ENCODE results near the gene PSMA8. TPM values are rescaled to one million over a fixed set of nuclear protein-coding genes. Genes with fewer than 3 reads are reported as not detected.

The PSMA8 gene
- polyA plus RNA-seq, 1 of the 3 experiments (the other 2 are of a cell fraction), result not detected

- DNase-seq, result peak; percentile 42
- Histone ChIP-seq H4K20me1 (ENCODE audit: insufficient read depth) (no peaks in the 10 kb centered on the region), H3K9me2 (no peaks in the 10 kb centered on the region), H3K4me3 (ENCODE audit: low read depth in 2 of 2, low read length in 1 of 2) (no peak overlapping the region), H3K36me3 (replicated peaks in 1 of 2; ENCODE audit: control insufficient read depth in 1 of 2, insufficient read depth in 2 of 2, low read length in 1 of 2) (no peaks in the 10 kb centered on the region), H2AFZ (ENCODE audit: low read depth) (no peak overlapping the region), H3K79me2 (ENCODE audit: insufficient read depth) (no peaks in the 10 kb centered on the region), H3K27ac (ENCODE audit: low read depth in 2 of 2, low read length in 1 of 2) (peak overlapping the region in 1 of 2 experiments; percentile 61; a peak in 1 of 4 replicates), H3K9ac (no peak overlapping the region), H3K4me2 (no peak overlapping the region), H3K4me1 (ENCODE audit: control insufficient read depth in 1 of 2, insufficient read depth in 2 of 2, low read depth in 1 of 2, low read length in 1 of 2) (peaks cover 0 to 11% of the 10 kb centered on the region in 2 experiments; a peak in 2 of 4 replicates), H3F3A (replicated peaks; ENCODE audit: insufficient read depth) (no peaks in the 10 kb centered on the region), H3K27me3 (ENCODE audit: insufficient read depth) (no peaks in the 10 kb centered on the region), H3K9me3 (no peaks in the 10 kb centered on the region)
- ChIA-PET POLR2A (no interaction called here), CTCF (interaction anchor here (0.6 to 1.1 kb wide), 2 partner anchors 10 to 1438 kb away, joined by 3 read pairs; no protein-coding TSS in a partner anchor)
- WGBS (ENCODE audit: low lambda C conversion rate), result 11% methylated on average over 2 of the region's 2 CpGs
- TF ChIP-seq POLR2AphosphoS5 (IDR thresholded peaks at IDR 0.05; ENCODE audit: low read depth, low read length), result no peak
- no peak for TF ChIP-seq FOXM1 (IDR thresholded peaks at IDR 0.05; ENCODE audit: low read depth)
- TF ChIP-seq MEF2A (IDR thresholded peaks at IDR 0.05; ENCODE audit: borderline replicate concordance, low read depth), result no peak
- TF ChIP-seq PBX3 (IDR thresholded peaks at IDR 0.05), result no peak
- no peak for TF ChIP-seq JUND (IDR thresholded peaks at IDR 0.05)
- no peak for TF ChIP-seq RAD21 (IDR thresholded peaks at IDR 0.05; ENCODE audit: low read length)
- no peak for TF ChIP-seq IRF3 (IDR thresholded peaks at IDR 0.05; ENCODE audit: low read depth, low read length)
- TF ChIP-seq MXI1 (IDR thresholded peaks at IDR 0.05; ENCODE audit: low read depth, low read length), result 0 out of 2 replicates have a peak, but pooled peaks have one; percentile 25
- no peak for TF ChIP-seq REST (IDR thresholded peaks at IDR 0.05; ENCODE audit: low read depth, low read length)
- no peak for TF ChIP-seq GABPA (IDR thresholded peaks at IDR 0.05; ENCODE audit: low read depth)
- TF ChIP-seq MAX (IDR thresholded peaks at IDR 0.05; ENCODE audit: low read depth), result no peak
- TF ChIP-seq EZH2phosphoT487 (IDR thresholded peaks at IDR 0.05; ENCODE audit: borderline replicate concordance, low read depth), result no peak
- no peak for TF ChIP-seq NRF1 (IDR thresholded peaks at IDR 0.05; ENCODE audit: low read depth, low read length)
- TF ChIP-seq SIN3A (IDR thresholded peaks at IDR 0.05; ENCODE audit: borderline replicate concordance, low read depth, low read length), result no peak
- no peak for TF ChIP-seq ELF1 (IDR thresholded peaks at IDR 0.05)
- no peak for TF ChIP-seq TAF1 (IDR thresholded peaks at IDR 0.05; ENCODE audit: borderline replicate concordance, low read depth, low read length)
- no peak for TF ChIP-seq ZBTB33 (IDR thresholded peaks at IDR 0.05; ENCODE audit: borderline replicate concordance, low read depth)
- peak; percentile 45; the same call in 1 of the 2 replicates for TF ChIP-seq TCF12 (IDR thresholded peaks at IDR 0.05)
- 0 out of 2 replicates have a peak, but pooled peaks have one; percentile 24 for TF ChIP-seq FOXJ3 (CRISPR knock-in tag; IDR thresholded peaks at IDR 0.05)
- peak; percentile 78 for TF ChIP-seq GATA2 (CRISPR knock-in tag; IDR thresholded peaks at IDR 0.05)
- TF ChIP-seq TEAD4 (IDR thresholded peaks at IDR 0.05; ENCODE audit: borderline replicate concordance, insufficient read depth), result 0 out of 2 replicates have a peak, but pooled peaks have one; percentile 15
- TF ChIP-seq USF2 (IDR thresholded peaks at IDR 0.05; ENCODE audit: borderline replicate concordance, low read depth, low read length), result no peak
- TF ChIP-seq RCOR1 (IDR thresholded peaks at IDR 0.05; ENCODE audit: low read length), result no peak; the same call in 1 of the 2 replicates
- TF ChIP-seq EP300 (IDR thresholded peaks at IDR 0.05; ENCODE audit: borderline replicate concordance in 1 of 2, low read depth in 1 of 2, low read length in 1 of 2), result peak in 1 of 2 experiments; percentile 93; a peak in 2 of 4 replicates
- TF ChIP-seq SMC3 (IDR thresholded peaks at IDR 0.05; ENCODE audit: low read depth, low read length), result no peak
- no peak for TF ChIP-seq RFX5 (IDR thresholded peaks at IDR 0.05; ENCODE audit: low read length)
- TF ChIP-seq NFIC (IDR thresholded peaks at IDR 0.05; ENCODE audit: borderline replicate concordance), result no peak
These were observed 30.9 kb downstream of the PSMA8 start for GRCh38 chr18:26164571-26164970.

Measured in SK-N-SH (cell line).